Liver (tissue), 3 donors: ENCODE data around the gene RSAD2.

Source experiments
- ATF3 ChIP-seq: IDR thresholded peaks from 2 replicates; pipeline ENCODE4 v1.6.1; 2016; ENCODE audit warnings: antibody characterized with exemption
- CTCF ChIP-seq: fragments of 150-350 bp; IDR thresholded peaks from 2 replicates; pipeline ENCODE4 v1.5.1; 2017; ENCODE audit warnings: improper control_type of control experiment, low read depth, low read length; ENCODE audit not compliant: missing input control
- EGR1 ChIP-seq, 2 donors: IDR thresholded peaks; 2 replicates each; pipeline ENCODE4 v1.6.1; 2016 to 2018; ENCODE audit warnings: antibody characterized with exemption in 2 of 2, low read depth in 2 of 2
- GABPA ChIP-seq, 2 donors: IDR thresholded peaks in 1 of 2; conservative IDR thresholded peaks in 1 of 2; 2 replicates each; pipeline ENCODE4 v1.6.1; 2016; ENCODE audit warnings: antibody characterized with exemption in 2 of 2, mild to moderate bottlenecking in 1 of 2, moderate library complexity in 1 of 2
- JUND ChIP-seq, 2 donors: IDR thresholded peaks; 2 replicates each; pipeline ENCODE4 v1.6.1; 2016; ENCODE audit warnings: antibody characterized with exemption in 2 of 2
- MAX ChIP-seq: IDR thresholded peaks from 2 replicates; pipeline ENCODE4 v1.6.1; 2016; ENCODE audit warnings: antibody characterized with exemption
- RAD21 ChIP-seq, 2 donors: IDR thresholded peaks; 2 replicates each; pipeline ENCODE4 v1.6.1; 2016; ENCODE audit warnings: antibody characterized with exemption in 2 of 2, mild to moderate bottlenecking in 2 of 2
- REST ChIP-seq: IDR thresholded peaks from 2 replicates; pipeline ENCODE4 v1.6.1; 2016; ENCODE audit warnings: antibody characterized with exemption, mild to moderate bottlenecking
- RXRA ChIP-seq, 2 donors: IDR thresholded peaks; 2 replicates each; pipeline ENCODE4 v1.6.1; 2017 to 2018; ENCODE audit warnings: antibody characterized with exemption in 2 of 2, mild to moderate bottlenecking in 1 of 2
- SP1 ChIP-seq: IDR thresholded peaks from 2 replicates; pipeline ENCODE4 v1.6.1; 2018; ENCODE audit warnings: antibody characterized with exemption, mild to moderate bottlenecking
- TAF1 ChIP-seq: conservative IDR thresholded peaks from 2 replicates; pipeline ENCODE4 v1.6.1; 2016; ENCODE audit warnings: antibody characterized with exemption, mild to moderate bottlenecking
- YY1 ChIP-seq: IDR thresholded peaks from 2 replicates; pipeline ENCODE4 v1.6.1; 2016; ENCODE audit warnings: antibody characterized with exemption, mild to moderate bottlenecking
- ZBTB33 ChIP-seq: IDR thresholded peaks from 2 replicates; pipeline ENCODE4 v1.6.1; 2016; ENCODE audit warnings: antibody characterized with exemption
- donor health status: healthy.
- donor health status: healthy.

- no peak for TF ChIP-seq CTCF
- no peak for TF ChIP-seq GABPA (IDR thresholded peaks at IDR 0.05 in 1 of 2, conservative IDR thresholded peaks at IDR 0.05 in 1 of 2)
- TF ChIP-seq JUND (IDR thresholded peaks at IDR 0.05), result no peak
- TF ChIP-seq TAF1, result no peak
- no peak for TF ChIP-seq MAX
- TF ChIP-seq ATF3, result no peak
- no peak for TF ChIP-seq RAD21 (IDR thresholded peaks at IDR 0.05)
- TF ChIP-seq ZBTB33, result no peak
- TF ChIP-seq YY1, result no peak
- TF ChIP-seq REST, result no peak
- TF ChIP-seq SP1, result no peak
- no peak for TF ChIP-seq EGR1 (IDR thresholded peaks at IDR 0.05; ENCODE audit: low read depth in 2 of 2)
- no peak for TF ChIP-seq RXRA (IDR thresholded peaks at IDR 0.05)
Measured at GRCh38 chr2:6940820-6941219, 63.2 kb downstream of the RSAD2 start.
